ENCODE measurements around the gene SYNE1.
"Not testable (repeated sequence)": the region's sequence is repeated elsewhere in the genome, so short reads cannot be mapped to it uniquely, and the experiment has no call there.

Gene SYNE1

GRCh38 chr6:152491501-152491900, 145.7 kb downstream of the SYNE1 start:
- WGBS (ENCODE audit: extremely low coverage, insufficient coverage, insufficient read length) = no CpG with 5 or more reads among the region's 2 CpGs
- not testable (repeated sequence) for H3K23ac ChIP-seq (ENCODE audit: low read length); H3K79me2 ChIP-seq (ENCODE audit: control insufficient read depth, insufficient read depth, low read length, poor library complexity); H2BK12ac ChIP-seq (ENCODE audit: low read length); H4K8ac ChIP-seq (ENCODE audit: low read depth, low read length); H2BK5ac ChIP-seq (ENCODE audit: low read depth, low read length, poor library complexity); H3K9ac ChIP-seq (ENCODE audit: low read length); H3K4me3 ChIP-seq (ENCODE audit: low read depth, low read length); H2BK120ac ChIP-seq (ENCODE audit: insufficient read depth, low read length, poor library complexity); H3K27ac ChIP-seq (ENCODE audit: low read depth, low read length); H3K4ac ChIP-seq (ENCODE audit: low read depth, low read length); H3K4me2 ChIP-seq (ENCODE audit: low read length); H3K9me3 ChIP-seq (ENCODE audit: insufficient read depth, low read depth, low read length); H2AK5ac ChIP-seq (ENCODE audit: low read length); H3K27me3 ChIP-seq (ENCODE audit: insufficient read depth, low read length); H4K91ac ChIP-seq (ENCODE audit: low read depth, low read length); H3K36me3 ChIP-seq (ENCODE audit: control insufficient read depth in 1 of 2, insufficient read depth in 2 of 2, low read length in 2 of 2); H3K14ac ChIP-seq (ENCODE audit: low read length); H3K4me1 ChIP-seq (ENCODE audit: control insufficient read depth in 1 of 2, insufficient read depth in 2 of 2, low read length in 2 of 2); H3K79me1 ChIP-seq (ENCODE audit: low read length); H3K18ac ChIP-seq (ENCODE audit: low read length); H4K12ac ChIP-seq (ENCODE audit: low read depth, low read length); H2AFZ ChIP-seq (ENCODE audit: insufficient read depth, low read length, poor library complexity)
- peak in 1 of 2 donors; percentile 27 for DNase-seq

DNA sequence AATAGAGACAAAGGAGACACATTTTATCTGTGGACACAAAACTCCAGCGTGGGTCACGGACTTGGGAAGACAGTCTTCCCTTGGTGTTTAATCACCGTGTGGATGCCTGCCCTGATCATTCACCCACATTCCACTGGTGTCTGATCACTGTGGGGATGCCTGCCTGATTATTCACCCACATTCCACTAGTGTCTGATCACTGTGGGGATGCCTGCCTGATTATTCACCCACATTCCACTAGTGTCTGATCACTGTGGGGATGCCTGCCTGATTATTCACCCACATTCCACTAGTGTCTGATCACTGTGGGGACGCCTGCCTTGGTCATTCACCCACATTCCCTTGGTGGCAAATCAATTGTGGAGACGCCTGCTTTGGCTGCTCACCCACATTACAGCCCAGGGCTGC, 146.2 kb downstream of the SYNE1 start:
- H3K14ac ChIP-seq (ENCODE audit: low read length); H4K91ac ChIP-seq (ENCODE audit: low read depth, low read length); H3K79me1 ChIP-seq (ENCODE audit: low read length); H2BK5ac ChIP-seq (ENCODE audit: low read depth, low read length, poor library complexity); H3K36me3 ChIP-seq (ENCODE audit: control insufficient read depth in 1 of 2, insufficient read depth in 2 of 2, low read length in 2 of 2); H2BK12ac ChIP-seq (ENCODE audit: low read length); H4K8ac ChIP-seq (ENCODE audit: low read depth, low read length); H4K12ac ChIP-seq (ENCODE audit: low read depth, low read length); H2BK120ac ChIP-seq (ENCODE audit: insufficient read depth, low read length, poor library complexity); H3K23ac ChIP-seq (ENCODE audit: low read length); H3K9me3 ChIP-seq (ENCODE audit: insufficient read depth, low read depth, low read length); H2AFZ ChIP-seq (ENCODE audit: insufficient read depth, low read length, poor library complexity); H3K27me3 ChIP-seq (ENCODE audit: insufficient read depth, low read length); H3K79me2 ChIP-seq (ENCODE audit: control insufficient read depth, insufficient read depth, low read length, poor library complexity); H3K18ac ChIP-seq (ENCODE audit: low read length); H2AK5ac ChIP-seq (ENCODE audit: low read length); H3K4me1 ChIP-seq (ENCODE audit: control insufficient read depth in 1 of 2, insufficient read depth in 2 of 2, low read length in 2 of 2); H3K9ac ChIP-seq (ENCODE audit: low read length); H3K4ac ChIP-seq (ENCODE audit: low read depth, low read length); H3K4me2 ChIP-seq (ENCODE audit: low read length); H3K4me3 ChIP-seq (ENCODE audit: low read depth, low read length): not testable (repeated sequence)
- peak overlapping the region; percentile 52 for H3K27ac ChIP-seq (ENCODE audit: low read depth, low read length)
- DNase-seq = peak; percentile 29 to 57
- WGBS (ENCODE audit: extremely low coverage, insufficient coverage, insufficient read length) = no CpG with 5 or more reads among the region's 5 CpGs

- no peak overlapping the region for H3K4me3 ChIP-seq (ENCODE audit: low read depth, low read length)
- no peak overlapping the region for H2AFZ ChIP-seq (ENCODE audit: insufficient read depth, low read length, poor library complexity)
- H2BK5ac ChIP-seq (ENCODE audit: low read depth, low read length, poor library complexity) = no peak overlapping the region
- H2BK12ac ChIP-seq (ENCODE audit: low read length) = no peak overlapping the region
- H3K14ac ChIP-seq (ENCODE audit: low read length) = no peak overlapping the region
- no peaks in the 10 kb centered on the region for H3K9me3 ChIP-seq (ENCODE audit: insufficient read depth, low read depth, low read length)
- no peak overlapping the region for H3K4me2 ChIP-seq (ENCODE audit: low read length)
- H2BK120ac ChIP-seq (ENCODE audit: insufficient read depth, low read length, poor library complexity) = no peak overlapping the region
- no peaks in the 10 kb centered on the region for H3K79me1 ChIP-seq (ENCODE audit: low read length)
- H3K9ac ChIP-seq (ENCODE audit: low read length) = no peak overlapping the region
- H4K12ac ChIP-seq (ENCODE audit: low read depth, low read length) = no peak overlapping the region
- no peak overlapping the region for H3K4ac ChIP-seq (ENCODE audit: low read depth, low read length)
- no peak for DNase-seq
- no peak overlapping the region for H4K8ac ChIP-seq (ENCODE audit: low read depth, low read length)
- no peaks in the 10 kb centered on the region for H3K27me3 ChIP-seq (ENCODE audit: insufficient read depth, low read length)
- H3K79me2 ChIP-seq (ENCODE audit: control insufficient read depth, insufficient read depth, low read length, poor library complexity) = no peaks in the 10 kb centered on the region
- WGBS (ENCODE audit: extremely low coverage, insufficient coverage, insufficient read length) = no CpG with 5 or more reads among the region's 2 CpGs
- no peaks in the 10 kb centered on the region for H3K36me3 ChIP-seq (ENCODE audit: control insufficient read depth in 1 of 2, insufficient read depth in 2 of 2, low read length in 2 of 2)
- no peak overlapping the region for H3K23ac ChIP-seq (ENCODE audit: low read length)
- no peak overlapping the region for H2AK5ac ChIP-seq (ENCODE audit: low read length)
- no peaks in the 10 kb centered on the region for H3K4me1 ChIP-seq (ENCODE audit: control insufficient read depth in 1 of 2, insufficient read depth in 2 of 2, low read length in 2 of 2)
- no peak overlapping the region for H4K91ac ChIP-seq (ENCODE audit: low read depth, low read length)
- no peak overlapping the region for H3K27ac ChIP-seq (ENCODE audit: low read depth, low read length)
- no peak overlapping the region for H3K18ac ChIP-seq (ENCODE audit: low read length)
Observed at GRCh38 chr6:152484806-152485205, 152.4 kb downstream of the SYNE1 start.

DNA sequence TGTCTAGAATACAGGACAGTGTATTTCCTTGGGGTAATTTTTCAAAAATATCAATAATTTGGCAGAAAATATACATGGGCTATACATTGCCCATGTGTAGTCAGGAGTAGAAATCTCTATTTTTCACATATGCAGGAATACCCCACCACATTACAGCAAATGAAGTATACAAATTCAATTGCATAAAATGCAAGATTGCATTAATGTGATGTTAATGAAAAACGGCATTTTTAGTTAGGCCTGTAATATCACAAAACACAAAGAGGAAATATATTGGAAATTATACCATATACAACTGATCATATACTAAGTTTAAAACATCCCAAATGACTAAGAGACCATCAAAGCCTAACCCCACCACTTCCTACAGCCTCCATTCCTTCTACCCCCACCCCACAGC, 154.9 kb downstream of the SYNE1 start:
- H3K4me1 ChIP-seq (ENCODE audit: control insufficient read depth in 1 of 2, insufficient read depth in 2 of 2, low read length in 2 of 2) = no peaks in the 10 kb centered on the region
- no peak overlapping the region for H2BK5ac ChIP-seq (ENCODE audit: low read depth, low read length, poor library complexity)
- H3K27ac ChIP-seq (ENCODE audit: low read depth, low read length) = no peak overlapping the region
- H2BK12ac ChIP-seq (ENCODE audit: low read length) = no peak overlapping the region
- no CpG with 5 or more reads among the region's 1 CpG for WGBS (ENCODE audit: extremely low coverage, insufficient coverage, insufficient read length)
- no peak overlapping the region for H2AFZ ChIP-seq (ENCODE audit: insufficient read depth, low read length, poor library complexity)
- DNase-seq = no peak
- no peak overlapping the region for H3K4me3 ChIP-seq (ENCODE audit: low read depth, low read length)
- H2AK5ac ChIP-seq (ENCODE audit: low read length) = no peak overlapping the region
- H3K18ac ChIP-seq (ENCODE audit: low read length) = no peak overlapping the region
- H3K27me3 ChIP-seq (ENCODE audit: insufficient read depth, low read length) = no peaks in the 10 kb centered on the region
- no peaks in the 10 kb centered on the region for H3K79me2 ChIP-seq (ENCODE audit: control insufficient read depth, insufficient read depth, low read length, poor library complexity)
- H3K9ac ChIP-seq (ENCODE audit: low read length) = no peak overlapping the region
- H3K23ac ChIP-seq (ENCODE audit: low read length) = no peak overlapping the region
- no peak overlapping the region for H4K12ac ChIP-seq (ENCODE audit: low read depth, low read length)
- H4K8ac ChIP-seq (ENCODE audit: low read depth, low read length) = no peak overlapping the region
- no peaks in the 10 kb centered on the region for H3K79me1 ChIP-seq (ENCODE audit: low read length)
- no peak overlapping the region for H3K14ac ChIP-seq (ENCODE audit: low read length)
- no peak overlapping the region for H2BK120ac ChIP-seq (ENCODE audit: insufficient read depth, low read length, poor library complexity)
- no peak overlapping the region for H3K4ac ChIP-seq (ENCODE audit: low read depth, low read length)
- H3K36me3 ChIP-seq (ENCODE audit: control insufficient read depth in 1 of 2, insufficient read depth in 2 of 2, low read length in 2 of 2) = no peaks in the 10 kb centered on the region
- H3K4me2 ChIP-seq (ENCODE audit: low read length) = no peak overlapping the region
- no peaks in the 10 kb centered on the region for H3K9me3 ChIP-seq (ENCODE audit: insufficient read depth, low read depth, low read length)
- H4K91ac ChIP-seq (ENCODE audit: low read depth, low read length) = no peak overlapping the region

All from trophoblast cell (in vitro differentiated cells and primary cell).